GM18951 (cell line): ENCODE measurements around the gene DLGAP4.

Experiments used
- POLR2A ChIP-seq: IDR thresholded peaks from 4 replicates; pipeline ENCODE4 v1.6.1; 2011; ENCODE audit warnings: mild to moderate bottlenecking; ENCODE audit not compliant: insufficient read length, insufficient read depth; ENCODE audit errors: extremely low read depth
- in situ Hi-C: fragments of 300-500 bp; cut with MboI; formaldehyde crosslinking; loops from one replicate; pipeline ENCODE4 v1.12.0; 2022; ENCODE audit warnings: low sequenced_read_pairs, mixed read lengths, inconsistent platforms; ENCODE audit not compliant: unreplicated experiment

The DLGAP4 gene

GRCh38 chr20:36405255-36405654, 99.1 kb downstream of the DLGAP4 start:
- in situ Hi-C loops, result no loop called here
- TF ChIP-seq POLR2A, result no peak

GRCh38 chr20:36407199-36407733, 101.1 kb downstream of the DLGAP4 start:
- in situ Hi-C loops, result no loop called here

GRCh38 chr20:36408219-36408618, 102.1 kb downstream of the DLGAP4 start:
- TF ChIP-seq POLR2A, result no peak
- in situ Hi-C loops, result no loop called here

More at GRCh38 chr20:36407199-36407733, 101.1 kb downstream of the DLGAP4 start:
- no peak for TF ChIP-seq POLR2A

- in situ Hi-C loops, result no loop called here
- no peak for TF ChIP-seq POLR2A
Observed at GRCh38 chr20:36411861-36412454, 105.8 kb downstream of the DLGAP4 start.

- no peak for TF ChIP-seq POLR2A
- in situ Hi-C loops, result no loop called here
Observed at GRCh38 chr20:36415475-36416002, 109.4 kb downstream of the DLGAP4 start.

GRCh38 chr20:36418711-36419110, 112.6 kb downstream of the DLGAP4 start:
- no peak for TF ChIP-seq POLR2A
- in situ Hi-C loops, result no loop called here

- in situ Hi-C loops, result loop anchor here (10.0 kb wide), 1 partner anchor 147 kb away; no protein-coding TSS in a partner anchor
- TF ChIP-seq POLR2A, result no peak
Observed at GRCh38 chr20:36421641-36422040, 115.5 kb downstream of the DLGAP4 start.

GRCh38 chr20:36424314-36424713, 118.2 kb downstream of the DLGAP4 start:
- TF ChIP-seq POLR2A, result no peak
- in situ Hi-C loops, result loop anchor here (10.0 kb wide), 1 partner anchor 150 kb away; no protein-coding TSS in a partner anchor

GRCh38 chr20:36425166-36425565, 119.0 kb downstream of the DLGAP4 start:
- no peak for TF ChIP-seq POLR2A

GRCh38 chr20:36431604-36432003, 125.5 kb downstream of the DLGAP4 start:
- in situ Hi-C loops, result loop anchor here (10.0 kb wide), 1 partner anchor 227 kb away; no protein-coding TSS in a partner anchor
- TF ChIP-seq POLR2A, result no peak

More at GRCh38 chr20:36425166-36425565, 119.0 kb downstream of the DLGAP4 start:
- in situ Hi-C loops, result loop anchor here (10.0 kb wide), 1 partner anchor 150 kb away; no protein-coding TSS in a partner anchor

GRCh38 chr20:36432096-36432495, 126.0 kb downstream of the DLGAP4 start:
- no peak for TF ChIP-seq POLR2A
- in situ Hi-C loops, result loop anchor here (10.0 kb wide), 1 partner anchor 227 kb away; no protein-coding TSS in a partner anchor

GRCh38 chr20:36434383-36434782, 128.2 kb downstream of the DLGAP4 start:
- TF ChIP-seq POLR2A, result no peak
- in situ Hi-C loops, result loop anchor here (10.0 kb wide), 1 partner anchor 230 kb away; no protein-coding TSS in a partner anchor

- no peak for TF ChIP-seq POLR2A
- in situ Hi-C loops, result loop anchor here (10.0 kb wide), 1 partner anchor 230 kb away; no protein-coding TSS in a partner anchor
Observed at GRCh38 chr20:36435124-36435523, 129.0 kb downstream of the DLGAP4 start.
